PC-9 (cell line): ENCODE results near the gene CARNS1. TPM values are rescaled to one million over a fixed set of nuclear protein-coding genes. Genes with fewer than 3 reads are reported as not detected.

Experiments
- BruUV-seq: library from RNA; stranded (reverse); fragments of 400-500 nt; replicated peaks from 2 replicates; lab custom pipeline; 2021; lab: Mats Ljungman, UMichigan
- CTCF ChIA-PET: fragments of 300-600 bp; sonication (Branson Sonifier 250); formaldehyde crosslinking; loops from one replicate; lab custom pipeline; 2022; ENCODE audit warnings: antibody characterized with exemption; lab: Charles Lee
- POLR2A ChIA-PET: fragments of 300-600 bp; sonication (Branson Sonifier 250); formaldehyde crosslinking; loops from one replicate; lab custom pipeline; 2022; ENCODE audit warnings: antibody characterized with exemption; ENCODE audit not compliant: unreplicated experiment; lab: Charles Lee
- DNase-seq, 2 experiments: peaks; one replicate each; pipeline versions ENCODE4 v3.0.0 to v3.0.0-alpha.2; 2015 to 2022; ENCODE audit warnings: mixed read lengths in 1 of 2
- H2AFZ ChIP-seq: fragments of 200-600 bp; sonication (generic); 2 replicates; pipeline ENCODE4 v1.8.1; 2017; ENCODE audit warnings: antibody characterized with exemption
- H3F3A ChIP-seq: fragments of 200-600 bp; sonication (generic); 2 replicates; pipeline ENCODE4 v1.8.1; 2017; ENCODE audit warnings: antibody characterized with exemption, mild to moderate bottlenecking, low read depth; ENCODE audit not compliant: insufficient read depth
- H3K27ac ChIP-seq: fragments of 200-600 bp; sonication (generic); 2 replicates; pipeline ENCODE4 v1.6.1; 2016; ENCODE audit warnings: mixed run types
- H3K27me3 ChIP-seq: fragments of 200-600 bp; sonication (generic); 2 replicates; pipeline ENCODE4 v1.6.1; 2016; ENCODE audit warnings: low read depth, mixed run types; ENCODE audit not compliant: insufficient read depth
- H3K36me3 ChIP-seq: fragments of 200-600 bp; sonication (generic); 2 replicates; pipeline ENCODE4 v1.6.1; 2016; ENCODE audit warnings: low read depth, mixed run types
- H3K4me1 ChIP-seq: fragments of 200-600 bp; sonication (generic); replicated peaks from 2 replicates; pipeline ENCODE4 v1.6.1; 2016; ENCODE audit warnings: mixed run types; ENCODE audit not compliant: insufficient read depth
- H3K4me2 ChIP-seq: fragments of 200-600 bp; sonication (generic); 2 replicates; pipeline ENCODE4 v1.6.1; 2017; ENCODE audit warnings: mixed run types
- H3K4me3 ChIP-seq: fragments of 200-600 bp; sonication (generic); 2 replicates; pipeline ENCODE4 v1.6.1; 2016; ENCODE audit warnings: mixed run types
- H3K79me2 ChIP-seq: fragments of 200-600 bp; sonication (generic); 2 replicates; pipeline ENCODE4 v1.6.1; 2017; ENCODE audit warnings: low read depth, mixed run types
- H3K9me2 ChIP-seq: fragments of 200-600 bp; sonication (generic); 2 replicates; pipeline ENCODE4 v1.8.1; 2017; ENCODE audit warnings: mild to moderate bottlenecking; ENCODE audit not compliant: insufficient read depth
- H3K9me3 ChIP-seq: fragments of 200-600 bp; sonication (generic); 2 replicates; pipeline ENCODE4 v1.8.1; 2016; ENCODE audit warnings: low read depth; ENCODE audit not compliant: insufficient read depth
- H4K20me1 ChIP-seq: fragments of 200-600 bp; sonication (generic); 2 replicates; pipeline ENCODE4 v1.8.1; 2017; ENCODE audit not compliant: insufficient read depth
- CTCF ChIP-seq: fragments of 200-600 bp; sonication (generic); conservative IDR thresholded peaks from 2 replicates; pipeline ENCODE4 v1.6.1; 2017; ENCODE audit warnings: mixed run types, antibody characterized with exemption, mild to moderate bottlenecking, moderate library complexity
- EZH2 ChIP-seq: fragments of 200-600 bp; sonication (generic); IDR thresholded peaks from 2 replicates; pipeline ENCODE4 v1.8.0; 2017; ENCODE audit warnings: antibody characterized with exemption, low read depth
- intact Hi-C: fragments of 100-400 bp; cut with micrococcal nuclease; formaldehyde crosslinking; loops from one replicate; pipeline ENCODE4 v1.10.0; 2022; ENCODE audit not compliant: unreplicated experiment
- total RNA-seq: library from RNA; stranded (reverse); gene quantifications from 2 replicates; pipeline ENCODE4 v1.2.3, GENCODE V29; 2021

The CARNS1 gene
- total RNA-seq, 1 experiment from 2014 or later = 0.15 TPM

DNA sequence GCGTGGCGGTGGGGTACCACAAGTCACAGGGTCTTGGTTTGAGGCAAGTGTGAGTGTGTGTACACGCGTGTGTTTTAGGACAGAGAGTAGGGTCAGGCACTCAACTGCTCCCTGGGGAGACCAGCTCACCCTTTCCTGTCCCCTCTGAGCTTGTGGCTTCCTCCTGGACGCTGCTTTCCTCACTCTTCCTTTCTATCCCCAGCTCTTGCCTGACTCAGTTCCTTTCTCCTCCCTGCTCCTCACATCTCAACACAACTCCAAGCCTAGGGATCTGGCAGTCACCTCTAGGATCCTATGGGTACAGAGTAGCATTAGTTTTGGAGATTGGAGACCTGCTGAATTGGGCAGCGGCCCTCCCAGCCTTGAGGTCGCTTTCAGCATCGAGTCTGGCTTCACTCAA, 46.2 kb upstream of the CARNS1 start:
- Histone ChIP-seq H3K9me3 (no peaks in the 10 kb centered on the region), H3K36me3 (peaks cover 19% of the 10 kb centered on the region), H3K79me2 (peaks cover 60% of the 10 kb centered on the region), H3K4me3 (no peak overlapping the region), H3F3A (peaks cover 36% of the 10 kb centered on the region), H3K27me3 (no peaks in the 10 kb centered on the region), H3K27ac (no peak overlapping the region), H3K9me2 (no peaks in the 10 kb centered on the region), H3K4me2 (no peak overlapping the region), H4K20me1 (peaks cover 59% of the 10 kb centered on the region), H3K4me1 (peaks cover 12% of the 10 kb centered on the region), H2AFZ (no peak overlapping the region)
- intact Hi-C loops = no loop called here
- CTCF ChIA-PET = interaction anchor here (0.6 to 0.7 kb wide), 2 partner anchors 10 to 15 kb away, joined by 5 to 9 read pairs; no protein-coding TSS in a partner anchor
- no TSS peak for BruUV-seq
- POLR2A ChIA-PET = no interaction called here
- no peak for TF ChIP-seq EZH2
- no peak for TF ChIP-seq CTCF
- no peak for DNase-seq

GRCh38 chr11:67369801-67370284, 45.6 kb upstream of the CARNS1 start:
- ChIA-PET CTCF (interaction anchor here (0.5 to 2.5 kb wide), 7 partner anchors 11 to 194 kb away, joined by 3 to 12 read pairs (median 7); no protein-coding TSS in a partner anchor), POLR2A (no interaction called here)
- Histone ChIP-seq H4K20me1 (peaks cover 53% of the 10 kb centered on the region), H3K9me2 (no peaks in the 10 kb centered on the region), H3K79me2 (peaks cover 60% of the 10 kb centered on the region), H3K27ac (no peak overlapping the region), H3K4me3 (no peak overlapping the region), H3F3A (peaks cover 35% of the 10 kb centered on the region), H2AFZ (no peak overlapping the region), H3K4me2 (no peak overlapping the region), H3K9me3 (no peaks in the 10 kb centered on the region), H3K4me1 (peaks cover 17% of the 10 kb centered on the region), H3K36me3 (peaks cover 15% of the 10 kb centered on the region), H3K27me3 (no peaks in the 10 kb centered on the region)
- BruUV-seq = no TSS peak
- no peak for TF ChIP-seq CTCF
- no peak for TF ChIP-seq EZH2
- intact Hi-C loops = loop anchor here (5.0 to 10.0 kb wide), 3 partner anchors 125 to 525 kb away; partner anchors contain the start of genes CDK2AP2, PITPNM1 and RCE1
- no peak for DNase-seq

GRCh38 chr11:67370351-67371076, 45.0 kb upstream of the CARNS1 start:
- intact Hi-C loops = loop anchor here (5.0 to 10.0 kb wide), 3 partner anchors 126 to 526 kb away; partner anchors contain the start of genes CDK2AP2, PITPNM1 and RCE1
- Histone ChIP-seq H3K9me3 (no peaks in the 10 kb centered on the region), H3K9me2 (no peaks in the 10 kb centered on the region), H3K36me3 (peaks cover 8% of the 10 kb centered on the region), H3K79me2 (peaks cover 60% of the 10 kb centered on the region), H3K4me1 (peaks cover 24% of the 10 kb centered on the region), H3F3A (peaks cover 35% of the 10 kb centered on the region), H4K20me1 (peaks cover 48% of the 10 kb centered on the region), H3K27me3 (no peaks in the 10 kb centered on the region), H2AFZ (no peak overlapping the region), H3K4me2 (peak overlapping the region; percentile 23), H3K4me3 (no peak overlapping the region), H3K27ac (no peak overlapping the region)
- CTCF ChIA-PET = interaction anchor here (0.5 to 2.5 kb wide), 7 partner anchors 10 to 193 kb away, joined by 3 to 12 read pairs (median 7); no protein-coding TSS in a partner anchor
- no peak for DNase-seq
- POLR2A ChIA-PET = interaction anchor here (0.6 to 0.9 kb wide), 4 partner anchors 17 to 1246 kb away, joined by 4 to 8 read pairs (median 6); no protein-coding TSS in a partner anchor
- TF ChIP-seq CTCF = no peak
- no peak for TF ChIP-seq EZH2
- BruUV-seq = no TSS peak
